HG02588 (cell line): ENCODE data around the gene PLA2G4E.

Source experiments
- ATAC-seq: cut with Tn5 transposase; IDR thresholded peaks from one replicate; pipeline ENCODE4 v1.9.1; 2021; ENCODE audit warnings: mild to moderate bottlenecking, moderate library complexity; ENCODE audit not compliant: unreplicated experiment

Gene PLA2G4E

GRCh38 chr15:41979493-41980266 lies 41.2 kb downstream of the PLA2G4E start:
- ATAC-seq: no peak

- ATAC-seq: no peak
Measured at GRCh38 chr15:41978534-41978933, 42.3 kb downstream of the PLA2G4E start.

GRCh38 chr15:41977757-41978383 lies 43.0 kb downstream of the PLA2G4E start:
- no peak for ATAC-seq

- no peak for ATAC-seq
Measured at GRCh38 chr15:41975669-41976068, 45.2 kb downstream of the PLA2G4E start.

- no peak for ATAC-seq
Measured at GRCh38 chr15:41974041-41974440, 46.8 kb downstream of the PLA2G4E start.

GRCh38 chr15:41972253-41973242 lies 48.3 kb downstream of the PLA2G4E start, which contains the start of gene EHD4:
EHD4 (minus strand) TSS chr15:41972557; CDS start chr15:41972494, 63 bp downstream.
- ATAC-seq: peak; percentile 80

GRCh38 chr15:41971895-41972252 lies 49.0 kb downstream of the PLA2G4E start:
- peak; percentile 22 for ATAC-seq

GRCh38 chr15:41971089-41971894 lies 49.5 kb downstream of the PLA2G4E start:
- ATAC-seq: peak; percentile 40

GRCh38 chr15:41970456-41970855 lies 50.4 kb downstream of the PLA2G4E start:
- ATAC-seq: no peak

- no peak for ATAC-seq
Measured at GRCh38 chr15:41969851-41970431, 50.9 kb downstream of the PLA2G4E start.

- ATAC-seq: no peak
Measured at GRCh38 chr15:41968701-41969100, 52.1 kb downstream of the PLA2G4E start.

- no peak for ATAC-seq
Measured at GRCh38 chr15:41967506-41968206, 53.2 kb downstream of the PLA2G4E start.

- no peak for ATAC-seq
Measured at GRCh38 chr15:41966920-41967465, 53.8 kb downstream of the PLA2G4E start.

GRCh38 chr15:41966414-41966812 lies 54.4 kb downstream of the PLA2G4E start:
- ATAC-seq: no peak

- ATAC-seq: no peak
Measured at GRCh38 chr15:41965441-41966413, 55.1 kb downstream of the PLA2G4E start.

GRCh38 chr15:41961595-41962202 lies 59.1 kb downstream of the PLA2G4E start:
- no peak for ATAC-seq

GRCh38 chr15:41961001-41961518 lies 59.8 kb downstream of the PLA2G4E start:
- no peak for ATAC-seq
